GM21576 (cell line): ENCODE measurements around the gene NECTIN4.
A peak's percentile ranks its signal among the peaks of the same experiment; 100 is the strongest.

Experiments used
- ATAC-seq: cut with Tn5 transposase; IDR thresholded peaks from one replicate; pipeline ENCODE4 v1.9.1; 2021; ENCODE audit warnings: mild to moderate bottlenecking, moderate library complexity; ENCODE audit not compliant: unreplicated experiment

NECTIN4 gene

GRCh38 chr1:161113915-161114314, 24.6 kb upstream of the NECTIN4 start:
- no peak for ATAC-seq

- ATAC-seq = no peak
Measured at GRCh38 chr1:161111527-161111926, 22.2 kb upstream of the NECTIN4 start.

- no peak for ATAC-seq
Measured at GRCh38 chr1:161111117-161111516, 21.8 kb upstream of the NECTIN4 start.

GRCh38 chr1:161106431-161106830, 17.1 kb upstream of the NECTIN4 start:
- ATAC-seq = no peak

- ATAC-seq = no peak
Measured at GRCh38 chr1:161100556-161100955, 11.2 kb upstream of the NECTIN4 start.

GRCh38 chr1:161099090-161099802, 9.9 kb upstream of the NECTIN4 start:
- ATAC-seq = no peak

GRCh38 chr1:161098210-161099068, 9.1 kb upstream of the NECTIN4 start, which contains the start of gene KLHDC9:
Gene KLHDC9, plus strand, starts transcription at chr1:161098361. Its CDS starts 175 bp downstream, at chr1:161098536.
- ATAC-seq = peak; percentile 70

- ATAC-seq = no peak
Measured at GRCh38 chr1:161096530-161096929, 7.2 kb upstream of the NECTIN4 start.

- ATAC-seq = peak; percentile 33
Measured at GRCh38 chr1:161096015-161096414, 6.7 kb upstream of the NECTIN4 start.

GRCh38 chr1:161095230-161095629, 5.9 kb upstream of the NECTIN4 start:
- ATAC-seq = no peak

- no peak for ATAC-seq
Measured at GRCh38 chr1:161094481-161094880, 5.1 kb upstream of the NECTIN4 start.

- no peak for ATAC-seq
Measured at GRCh38 chr1:161092621-161093028, 3.3 kb upstream of the NECTIN4 start.

- no peak for ATAC-seq
Measured at GRCh38 chr1:161091796-161092507, 2.6 kb upstream of the NECTIN4 start.

GRCh38 chr1:161091093-161091492, 1.7 kb upstream of the NECTIN4 start:
- no peak for ATAC-seq

GRCh38 chr1:161090617-161091016, 1.3 kb upstream of the NECTIN4 start:
- no peak for ATAC-seq

- ATAC-seq = no peak
Measured at GRCh38 chr1:161089938-161090337, 580 bp upstream of the NECTIN4 start.

GRCh38 chr1:161088587-161089110, 709 bp downstream of the NECTIN4 start:
- ATAC-seq = no peak

GRCh38 chr1:161086457-161086856, 2.9 kb downstream of the NECTIN4 start:
- ATAC-seq = no peak

- no peak for ATAC-seq
Measured at GRCh38 chr1:161085165-161085564, 4.2 kb downstream of the NECTIN4 start.

GRCh38 chr1:161084597-161084988, 4.8 kb downstream of the NECTIN4 start:
- ATAC-seq = no peak
